Activated CD4-positive, alpha-beta T cell treated with anti-CD3 and anti-CD28 coated beads, Interleukin-2, amount 10 ng/mL, durations not matched to agents 7 days and 5 days (primary cell): ENCODE results near the gene POTEG. TPM values are rescaled to one million over a fixed set of nuclear protein-coding genes. Genes with fewer than 3 reads are reported as not detected.
"Not testable (repeated sequence)": the region's sequence is repeated elsewhere in the genome, so short reads cannot be mapped to it uniquely, and the experiment has no call there.

ENCODE experiments used
- CTCF ChIA-PET: fragments of 350-600 bp; sonication (Branson Sonifier 250); formaldehyde crosslinking; loops from one replicate; lab custom pipeline; 2021; ENCODE audit warnings: antibody characterized with exemption; lab: Charles Lee
- POLR2A ChIA-PET: fragments of 350-600 bp; sonication (Branson Sonifier 250); formaldehyde crosslinking; loops from one replicate; lab custom pipeline; 2021; ENCODE audit warnings: antibody characterized with exemption; lab: Charles Lee
- DNase-seq: peaks from one replicate; pipeline ENCODE4 v3.0.0-alpha.2; 2020
- H3K27ac Mint-ChIP-seq: one replicate; pipeline ENCODE4 v1.8.0; 2021; ENCODE audit warnings: mild to moderate bottlenecking, moderate library complexity, mixed read lengths
- H3K27me3 Mint-ChIP-seq: one replicate; pipeline ENCODE4 v1.8.0; 2021; ENCODE audit warnings: mixed read lengths
- H3K36me3 Mint-ChIP-seq: one replicate; pipeline ENCODE4 v1.8.0; 2021; ENCODE audit warnings: low read depth, mixed read lengths
- H3K4me1 Mint-ChIP-seq: one replicate; pipeline ENCODE4 v1.8.0; 2021; ENCODE audit warnings: mixed read lengths
- H3K4me3 Mint-ChIP-seq: one replicate; pipeline ENCODE4 v1.8.0; 2021; ENCODE audit warnings: mild to moderate bottlenecking, moderate library complexity, mixed read lengths
- H3K9me3 Mint-ChIP-seq: one replicate; pipeline ENCODE4 v1.8.0; 2021; ENCODE audit warnings: mixed read lengths
- total RNA-seq, 2 experiments: library from RNA; stranded (reverse); gene quantifications; one replicate each; pipeline ENCODE4 v1.2.3, GENCODE V29; 2021

POTEG gene
- total RNA-seq, 2 experiments from 2014 or later, result not detected

- CTCF ChIA-PET, H3K4me3 Mint-ChIP-seq, POLR2A ChIA-PET, H3K27ac Mint-ChIP-seq, H3K27me3 Mint-ChIP-seq, H3K4me1 Mint-ChIP-seq, H3K36me3 Mint-ChIP-seq, H3K9me3 Mint-ChIP-seq, DNase-seq: not testable (repeated sequence)
Observed at GRCh38 chr14:19394727-19395126, 39.4 kb downstream of the POTEG start.

DNA sequence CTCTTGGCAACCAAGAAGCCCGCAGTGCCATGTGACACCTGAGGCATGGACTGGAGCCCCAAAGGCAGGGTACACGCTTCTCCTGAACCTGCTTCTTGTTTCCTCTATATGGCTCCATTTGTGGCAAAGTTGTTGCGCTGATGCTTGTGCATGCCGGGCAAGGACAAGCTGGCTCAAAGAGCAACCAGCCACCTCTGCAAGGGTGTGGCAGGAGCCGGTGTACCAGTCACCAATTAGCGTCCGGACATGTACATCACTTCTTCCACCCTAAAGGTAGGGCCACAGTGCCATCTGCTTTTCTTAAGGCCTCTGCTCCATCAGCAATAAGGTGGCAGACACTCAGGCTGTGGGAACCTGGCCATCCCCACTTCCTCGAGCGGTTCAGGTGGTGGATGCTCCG is 43.9 kb downstream of the POTEG start:
- H3K9me3 Mint-ChIP-seq, CTCF ChIA-PET, H3K36me3 Mint-ChIP-seq, H3K27ac Mint-ChIP-seq, DNase-seq, H3K4me1 Mint-ChIP-seq, H3K4me3 Mint-ChIP-seq, H3K27me3 Mint-ChIP-seq, POLR2A ChIA-PET: not testable (repeated sequence)

DNA sequence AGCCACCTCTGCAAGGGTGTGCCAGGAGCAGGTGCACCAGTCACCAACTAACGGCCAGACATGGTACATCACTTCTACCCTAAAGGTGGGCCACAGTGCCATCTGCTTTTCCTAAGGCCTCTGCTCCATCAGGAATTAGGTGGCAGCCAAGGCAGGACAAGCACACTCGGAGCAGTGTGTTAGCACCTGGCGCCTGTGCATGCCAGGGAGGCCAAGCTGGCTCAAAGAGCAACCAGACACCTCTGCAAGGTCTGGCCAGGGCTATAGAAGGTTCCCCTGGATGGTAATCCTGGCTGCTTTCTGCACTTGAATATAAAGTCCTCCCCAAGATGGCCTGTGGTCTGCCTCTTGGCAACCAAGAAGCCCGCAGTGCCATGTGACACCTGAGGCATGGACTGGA is 45.4 kb downstream of the POTEG start:
- H3K4me1 Mint-ChIP-seq, H3K9me3 Mint-ChIP-seq, CTCF ChIA-PET, H3K4me3 Mint-ChIP-seq, POLR2A ChIA-PET, H3K27me3 Mint-ChIP-seq, H3K36me3 Mint-ChIP-seq, DNase-seq, H3K27ac Mint-ChIP-seq: not testable (repeated sequence)

DNA sequence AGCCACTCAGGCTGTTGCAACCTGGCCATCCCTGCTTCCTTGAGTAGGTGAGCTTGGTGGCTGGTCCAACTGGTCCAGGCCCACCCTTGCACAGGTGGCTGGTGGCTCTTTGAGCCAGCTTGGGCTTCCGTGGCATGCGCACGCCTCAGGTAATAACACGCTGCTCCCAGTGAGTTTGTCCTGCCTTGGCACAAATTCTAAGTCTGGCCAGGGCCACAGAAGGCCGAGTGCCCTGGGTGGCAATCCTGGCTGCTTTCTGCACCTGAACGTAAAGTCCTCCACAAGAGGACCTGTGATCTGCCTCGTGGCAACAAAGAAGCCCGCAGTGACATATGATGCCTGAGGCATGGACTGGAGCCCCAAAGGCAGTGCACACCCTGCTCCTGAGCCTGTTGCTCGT is 47.1 kb downstream of the POTEG start:
- H3K4me3 Mint-ChIP-seq, H3K36me3 Mint-ChIP-seq, H3K27me3 Mint-ChIP-seq, DNase-seq, POLR2A ChIA-PET, H3K4me1 Mint-ChIP-seq, H3K27ac Mint-ChIP-seq, H3K9me3 Mint-ChIP-seq, CTCF ChIA-PET: not testable (repeated sequence)

- DNase-seq, CTCF ChIA-PET, H3K4me3 Mint-ChIP-seq, POLR2A ChIA-PET, H3K27ac Mint-ChIP-seq, H3K36me3 Mint-ChIP-seq, H3K27me3 Mint-ChIP-seq, H3K9me3 Mint-ChIP-seq, H3K4me1 Mint-ChIP-seq: not testable (repeated sequence)
Observed at GRCh38 chr14:19386309-19386708, 47.8 kb downstream of the POTEG start.

DNA sequence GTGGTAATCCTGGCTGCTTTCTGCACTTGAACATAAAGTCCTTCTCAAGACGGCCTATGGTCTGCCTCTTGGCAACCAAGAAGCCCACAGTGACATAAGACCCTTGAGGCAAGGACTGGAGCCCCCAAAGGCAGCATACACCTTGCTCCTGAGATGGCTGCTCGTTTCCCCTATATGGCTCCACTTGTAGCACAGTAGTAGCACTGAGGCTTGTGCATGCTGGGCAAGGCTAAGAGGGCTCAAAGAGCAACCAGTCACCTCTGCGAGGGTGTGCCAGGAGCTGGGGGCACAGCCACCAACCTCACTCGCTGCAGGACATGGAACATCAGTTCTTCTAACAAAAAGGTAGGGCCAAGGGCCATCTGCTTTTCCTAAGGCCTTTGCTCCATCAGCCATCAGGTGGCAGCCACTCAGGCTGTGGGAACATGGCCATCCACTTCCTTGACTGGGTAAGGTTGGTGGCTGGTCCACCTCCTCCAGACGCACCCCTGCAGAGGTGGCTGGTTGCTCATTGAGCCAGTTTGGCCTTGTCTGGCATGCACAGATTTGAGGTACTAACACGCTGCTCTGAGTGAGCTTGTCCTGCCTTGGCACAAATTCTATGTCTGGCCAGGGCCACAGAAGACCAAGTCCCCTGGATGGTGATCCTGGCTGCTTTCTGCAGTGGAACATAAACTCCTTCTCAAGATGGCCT is 49.9 kb downstream of the POTEG start:
- H3K27me3 Mint-ChIP-seq, H3K36me3 Mint-ChIP-seq, H3K9me3 Mint-ChIP-seq, DNase-seq, H3K4me3 Mint-ChIP-seq, H3K27ac Mint-ChIP-seq, H3K4me1 Mint-ChIP-seq, POLR2A ChIA-PET, CTCF ChIA-PET: not testable (repeated sequence)

DNA sequence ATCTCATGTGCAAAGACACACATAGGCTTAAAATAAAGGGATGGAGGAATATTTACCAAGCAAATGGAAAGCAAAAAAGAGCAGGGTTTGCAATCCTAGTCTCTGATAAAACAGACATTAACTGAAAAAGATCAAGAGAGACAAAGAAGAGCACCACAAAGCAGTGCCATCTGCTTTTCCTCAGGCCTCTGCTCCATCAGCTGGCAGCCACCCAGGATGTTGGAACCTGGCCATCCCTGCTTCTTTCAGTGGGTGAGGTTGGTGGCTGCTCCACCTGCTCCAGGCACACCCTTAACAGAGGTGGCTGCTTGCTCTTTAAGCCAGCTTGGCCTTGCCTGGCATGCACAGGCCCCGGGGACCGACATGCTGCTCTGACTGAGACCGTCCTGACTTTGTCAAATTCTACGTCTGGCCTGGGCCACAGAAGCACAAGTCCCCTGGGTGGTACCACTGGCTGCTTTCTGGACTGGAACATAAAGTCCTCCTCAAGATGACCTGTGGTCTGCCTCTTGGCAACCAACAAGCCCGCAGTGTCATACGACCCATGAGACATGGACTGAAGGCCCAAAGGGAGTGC is 51.0 kb downstream of the POTEG start:
- H3K36me3 Mint-ChIP-seq, CTCF ChIA-PET, H3K4me3 Mint-ChIP-seq, POLR2A ChIA-PET, H3K4me1 Mint-ChIP-seq, H3K27me3 Mint-ChIP-seq, DNase-seq, H3K9me3 Mint-ChIP-seq, H3K27ac Mint-ChIP-seq: not testable (repeated sequence)

DNA sequence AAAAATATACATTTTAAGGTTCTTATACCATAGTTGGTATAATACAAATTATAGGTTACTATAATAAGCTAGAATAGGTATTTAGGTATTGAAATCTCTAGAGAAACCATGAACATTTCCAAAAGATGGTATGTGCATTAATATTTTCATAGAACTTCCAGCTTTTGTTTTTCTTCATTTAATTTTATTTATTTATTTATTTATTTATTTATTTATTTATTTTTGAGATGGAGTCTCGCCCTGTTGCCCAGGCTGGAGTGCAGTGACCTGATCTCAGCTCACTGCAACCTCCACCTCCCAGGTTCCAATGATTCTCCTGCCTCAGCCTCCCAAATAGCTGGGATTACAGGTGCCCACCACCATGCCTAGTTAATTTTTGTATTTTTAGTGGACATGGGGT is 54.0 kb downstream of the POTEG start:
- H3K27me3 Mint-ChIP-seq, H3K4me1 Mint-ChIP-seq, DNase-seq, H3K36me3 Mint-ChIP-seq, POLR2A ChIA-PET, H3K9me3 Mint-ChIP-seq, H3K27ac Mint-ChIP-seq, H3K4me3 Mint-ChIP-seq, CTCF ChIA-PET: not testable (repeated sequence)

DNA sequence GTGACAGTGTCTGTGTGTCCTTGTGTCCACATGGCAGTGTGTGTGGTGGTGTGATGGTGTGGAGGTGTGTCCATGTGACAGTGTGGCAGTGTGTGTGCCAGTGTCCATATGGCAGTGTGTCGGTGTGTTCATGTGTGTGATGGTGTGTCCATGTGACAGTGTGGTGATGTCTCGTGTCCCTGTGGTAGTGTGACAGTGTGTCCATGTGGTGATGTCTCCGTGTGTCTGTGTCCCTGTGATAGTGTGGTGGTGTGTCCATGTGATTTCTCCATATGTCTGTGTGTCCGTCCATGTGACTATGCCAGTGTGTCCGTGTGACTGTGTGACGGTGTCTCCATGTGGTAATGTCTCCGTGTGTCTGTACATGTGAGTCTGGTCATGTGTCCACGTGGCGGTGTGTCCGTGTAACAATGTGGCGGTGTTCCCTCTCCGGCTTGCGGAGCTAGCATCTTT is 59.7 kb downstream of the POTEG start:
- H3K36me3 Mint-ChIP-seq, H3K4me3 Mint-ChIP-seq, H3K27ac Mint-ChIP-seq, DNase-seq, H3K27me3 Mint-ChIP-seq, CTCF ChIA-PET, H3K4me1 Mint-ChIP-seq, POLR2A ChIA-PET, H3K9me3 Mint-ChIP-seq: not testable (repeated sequence)

DNA sequence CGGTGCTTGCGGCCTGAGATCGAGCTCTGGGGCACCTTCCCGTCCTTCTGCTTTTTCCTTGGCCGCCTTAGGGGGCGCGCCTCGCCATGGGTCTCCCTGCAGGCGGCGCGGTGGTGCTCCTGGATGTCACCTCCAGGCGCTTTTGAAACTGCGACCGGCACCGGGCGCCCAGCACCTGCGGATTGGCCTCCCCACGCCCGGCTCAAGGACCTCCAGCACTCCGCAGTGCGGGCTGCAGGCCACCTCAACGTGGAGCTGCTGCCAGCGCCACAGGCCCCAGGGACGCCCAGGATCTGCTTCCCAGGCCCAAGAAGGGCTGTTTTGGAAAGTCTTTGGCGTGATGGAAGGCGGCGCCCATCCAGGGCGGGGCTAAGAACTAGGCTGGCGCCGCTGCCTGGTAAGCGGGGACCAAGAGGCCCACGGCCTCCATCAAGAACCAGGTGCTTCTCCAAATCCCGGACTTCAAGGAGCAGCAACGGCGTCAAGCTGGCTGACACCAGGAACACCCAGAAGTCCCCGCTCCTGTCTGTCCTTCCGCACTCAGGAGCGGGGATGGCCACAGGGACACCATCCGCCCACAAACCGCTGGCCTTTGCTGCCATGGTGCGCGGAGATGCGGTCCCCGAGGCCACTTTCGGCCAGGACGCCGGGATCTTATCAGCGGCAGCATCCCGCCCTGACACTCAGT is 61.2 kb downstream of the POTEG start:
- H3K27me3 Mint-ChIP-seq, DNase-seq, H3K4me3 Mint-ChIP-seq, H3K4me1 Mint-ChIP-seq, H3K27ac Mint-ChIP-seq, CTCF ChIA-PET, H3K36me3 Mint-ChIP-seq, POLR2A ChIA-PET, H3K9me3 Mint-ChIP-seq: not testable (repeated sequence)

- H3K4me3 Mint-ChIP-seq, H3K4me1 Mint-ChIP-seq, DNase-seq, H3K27me3 Mint-ChIP-seq, H3K9me3 Mint-ChIP-seq, POLR2A ChIA-PET, H3K36me3 Mint-ChIP-seq, CTCF ChIA-PET, H3K27ac Mint-ChIP-seq: not testable (repeated sequence)
Observed at GRCh38 chr14:19371767-19372166, 62.4 kb downstream of the POTEG start.

DNA sequence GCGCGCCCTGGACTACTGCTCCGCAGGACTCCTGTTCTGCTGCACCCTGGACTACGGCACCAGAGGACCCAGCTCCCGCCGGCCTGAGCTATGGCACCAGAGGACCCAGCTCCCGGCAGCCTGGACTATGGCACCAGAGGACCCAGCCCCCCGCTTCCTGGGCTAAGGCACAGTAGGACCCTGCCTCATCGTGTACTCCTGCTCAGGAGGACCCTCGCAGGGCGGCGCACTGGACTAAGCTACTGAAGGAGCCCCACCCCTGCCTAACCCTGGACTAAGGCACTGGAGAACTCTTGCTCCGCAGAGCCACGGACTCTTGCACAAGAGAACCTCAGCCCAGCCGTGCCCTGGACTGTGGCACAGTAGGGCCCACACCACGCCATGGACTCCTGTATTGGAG is 71.3 kb downstream of the POTEG start:
- H3K4me3 Mint-ChIP-seq, POLR2A ChIA-PET, H3K4me1 Mint-ChIP-seq, CTCF ChIA-PET, H3K27me3 Mint-ChIP-seq, H3K36me3 Mint-ChIP-seq, H3K9me3 Mint-ChIP-seq, H3K27ac Mint-ChIP-seq, DNase-seq: not testable (repeated sequence)

- POLR2A ChIA-PET, H3K4me3 Mint-ChIP-seq, DNase-seq, H3K4me1 Mint-ChIP-seq, H3K9me3 Mint-ChIP-seq, H3K27ac Mint-ChIP-seq, H3K27me3 Mint-ChIP-seq, H3K36me3 Mint-ChIP-seq, CTCF ChIA-PET: not testable (repeated sequence)
Observed at GRCh38 chr14:19362323-19362722, 71.8 kb downstream of the POTEG start.
